ENCODE data around the gene SOCS4.
A peak's percentile ranks its signal among the peaks of the same experiment; 100 is the strongest.

The SOCS4 gene

DNA sequence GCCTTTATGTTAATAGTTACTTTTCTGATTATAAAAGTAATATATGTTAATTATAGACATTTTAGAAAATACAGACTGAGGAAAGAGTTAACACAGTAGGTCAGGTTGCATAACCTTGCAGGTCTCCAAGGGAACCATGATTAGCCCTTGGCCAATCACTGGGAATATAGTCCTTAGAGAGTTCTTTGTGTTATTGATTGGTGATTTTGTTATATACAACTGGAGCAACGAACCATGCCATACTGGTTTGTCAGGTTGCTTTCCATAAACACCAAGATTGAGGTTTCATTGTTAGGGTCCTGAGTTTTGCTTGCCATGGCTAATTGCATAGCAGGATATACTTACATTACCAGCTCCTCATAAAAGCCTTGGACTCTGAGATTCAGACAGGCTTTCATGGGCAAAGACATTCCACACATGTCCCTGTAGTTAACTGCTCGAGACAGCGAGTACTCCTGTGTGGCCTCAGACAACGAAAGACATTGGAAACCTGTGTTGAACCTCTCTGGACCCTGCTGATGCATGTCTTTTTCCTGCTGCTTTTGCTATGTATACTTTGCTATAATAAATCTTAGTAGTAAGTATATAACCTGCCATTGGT, 58.1 kb downstream of the SOCS4 start:
- no peak for DNase-seq (ENCODE audit: low spot score)

DNA sequence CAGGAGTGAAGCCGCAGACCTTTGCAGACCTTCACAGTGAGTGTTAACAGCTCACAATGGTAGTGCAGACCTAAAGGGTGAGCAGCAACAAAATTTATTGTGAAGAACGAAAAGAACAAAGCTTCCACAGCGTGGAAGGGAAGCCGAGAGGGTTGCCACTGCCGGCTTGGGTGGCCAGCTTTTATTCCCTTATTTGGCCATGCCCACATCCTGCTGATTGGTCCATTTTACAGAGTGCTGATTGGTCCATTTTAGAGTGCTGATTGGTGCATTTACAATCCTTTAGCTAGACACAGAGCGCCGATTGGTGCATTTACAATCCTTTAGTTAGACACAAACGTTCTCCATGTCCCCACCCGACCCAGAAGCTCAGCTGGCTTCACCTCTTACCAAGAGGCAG, 59.9 kb downstream of the SOCS4 start:
- no peak for DNase-seq (ENCODE audit: low spot score)

DNA sequence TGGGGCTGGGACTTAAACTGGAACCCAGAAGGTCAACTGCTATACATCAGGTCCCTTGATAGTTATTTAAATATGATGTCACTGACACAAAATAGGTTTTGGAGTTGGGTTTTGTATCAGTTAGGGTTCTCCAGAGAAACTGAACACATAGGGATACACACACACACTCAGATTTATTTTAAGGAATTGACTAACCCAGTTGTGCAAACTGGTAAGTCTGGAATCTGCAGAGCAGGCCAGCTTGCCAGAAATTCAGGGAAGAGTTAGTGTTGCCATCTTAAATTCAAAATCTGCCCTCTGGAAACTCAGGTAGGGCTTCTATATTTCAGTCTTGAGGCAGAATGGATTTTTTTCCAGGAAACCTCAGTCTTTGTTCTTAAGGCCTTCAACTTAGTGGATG, 61.3 kb downstream of the SOCS4 start:
- DNase-seq (ENCODE audit: low spot score): no peak

DNA sequence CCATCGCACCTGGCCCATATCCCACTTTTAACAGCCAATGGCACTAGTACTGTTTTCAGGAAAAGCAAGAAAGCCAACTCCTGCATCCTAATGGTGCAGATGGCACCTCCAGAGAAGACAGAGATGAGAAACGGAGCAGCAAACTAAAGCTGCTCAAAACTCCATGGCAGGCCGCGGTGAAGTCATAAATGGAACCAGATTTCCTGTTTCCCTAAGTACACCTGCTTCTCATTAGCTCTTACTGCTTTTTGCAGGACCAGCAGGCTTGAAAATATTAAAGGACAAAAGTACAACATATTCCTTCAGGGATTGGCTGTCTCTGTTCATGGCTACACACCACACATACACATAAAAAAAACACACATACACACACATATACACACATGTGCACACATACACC, 65.3 kb downstream of the SOCS4 start:
- DNase-seq (ENCODE audit: low spot score): peak; percentile 35

DNA sequence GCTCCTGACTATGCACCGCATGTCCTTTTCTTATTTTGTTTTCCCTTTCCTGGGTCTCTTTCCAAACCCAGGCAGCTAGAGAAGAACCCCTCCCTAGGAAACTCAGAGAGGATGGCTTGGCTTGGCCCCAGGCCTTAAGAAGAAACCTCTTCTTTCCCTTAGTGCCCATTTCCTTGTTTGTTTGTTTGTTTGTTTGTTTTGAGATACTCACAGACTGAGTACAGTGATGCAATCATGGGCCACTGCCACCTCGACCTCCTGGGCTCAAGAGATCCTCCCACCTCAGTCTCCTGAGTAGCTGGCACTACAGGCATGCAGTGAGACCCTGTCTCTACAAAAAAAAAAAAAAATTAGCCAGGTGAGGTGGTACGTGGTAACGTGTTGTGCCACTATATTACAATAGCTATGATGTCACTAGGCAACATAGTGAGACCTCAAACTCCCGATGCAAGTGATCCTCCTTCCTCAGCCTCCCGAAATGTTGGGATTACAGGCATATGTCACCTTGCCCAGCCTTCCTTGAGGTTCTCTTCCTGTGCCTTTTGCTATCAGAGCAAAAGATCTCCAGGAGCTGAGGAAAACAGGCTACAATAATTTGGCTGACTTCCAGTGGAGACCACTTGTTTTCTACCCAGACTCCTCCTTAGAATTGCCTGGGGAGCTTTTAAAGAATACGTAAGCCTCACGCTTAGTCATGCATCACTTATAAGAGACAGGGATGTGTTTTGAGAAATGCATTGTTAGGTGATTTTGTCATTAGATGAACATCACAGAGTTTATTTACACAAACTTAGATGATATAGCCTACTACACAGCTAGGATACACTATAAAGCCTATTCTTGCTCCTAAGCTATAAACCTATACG, 67.5 kb downstream of the SOCS4 start:
- no peak for DNase-seq (ENCODE audit: low spot score)

DNA sequence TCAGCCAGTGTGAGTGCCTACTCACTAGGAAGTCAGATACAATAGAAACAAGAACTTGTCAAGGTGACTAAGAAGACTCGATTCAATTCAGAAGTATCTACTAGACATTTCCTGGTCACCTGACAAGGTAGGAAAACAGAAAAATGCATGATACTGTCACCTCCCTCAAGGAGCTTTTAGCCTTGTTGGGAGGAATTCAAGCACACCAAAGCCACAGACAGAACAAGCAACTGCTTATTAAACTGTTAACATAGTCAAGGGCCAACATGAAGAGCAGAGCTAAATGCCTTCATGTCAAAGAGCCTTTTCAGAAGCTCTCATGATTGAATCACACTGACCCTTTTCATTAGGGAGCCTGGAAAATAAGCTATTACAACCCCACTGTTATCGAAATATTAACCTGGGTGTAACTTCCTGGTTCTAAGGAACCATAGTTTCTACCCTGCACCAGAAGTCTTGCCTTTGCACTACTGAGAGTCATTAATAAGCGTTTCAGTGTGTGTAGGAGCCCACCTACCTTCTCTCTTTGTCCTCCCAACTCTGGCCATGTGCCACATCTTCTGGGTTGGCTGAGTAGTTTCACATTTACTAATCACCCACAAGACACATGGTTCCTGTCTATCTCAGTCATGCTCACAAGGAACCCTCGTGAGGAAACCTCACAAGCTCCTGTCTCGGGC, 71.0 kb downstream of the SOCS4 start:
- no peak for DNase-seq (ENCODE audit: low spot score)

DNA sequence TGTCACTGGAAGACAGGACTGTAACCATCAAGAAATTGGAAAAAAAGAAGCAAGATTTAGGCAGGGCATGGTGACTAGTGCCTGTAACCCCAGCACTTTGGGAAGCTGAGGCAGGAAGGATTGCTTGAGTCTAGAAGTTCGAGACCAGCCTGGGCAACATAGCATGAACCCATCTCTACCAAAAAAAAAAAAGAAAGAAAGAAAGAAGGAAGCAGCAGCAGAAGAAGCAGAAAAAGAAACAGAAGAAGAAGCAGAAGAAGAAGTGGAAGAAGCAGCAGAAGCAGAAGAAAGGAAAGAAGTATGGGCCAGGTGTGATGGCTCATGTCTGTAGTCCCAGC, 71.5 kb downstream of the SOCS4 start:
- DNase-seq (ENCODE audit: low spot score): no peak
